CD4-positive, alpha-beta T cell treated with Interferon gamma for 1 hour (primary cell): ENCODE measurements around the gene DDN.

Experiments used
- DNase-seq: peaks from one replicate; pipeline ENCODE4 v3.0.0-alpha.2; 2020

Gene DDN

DNA sequence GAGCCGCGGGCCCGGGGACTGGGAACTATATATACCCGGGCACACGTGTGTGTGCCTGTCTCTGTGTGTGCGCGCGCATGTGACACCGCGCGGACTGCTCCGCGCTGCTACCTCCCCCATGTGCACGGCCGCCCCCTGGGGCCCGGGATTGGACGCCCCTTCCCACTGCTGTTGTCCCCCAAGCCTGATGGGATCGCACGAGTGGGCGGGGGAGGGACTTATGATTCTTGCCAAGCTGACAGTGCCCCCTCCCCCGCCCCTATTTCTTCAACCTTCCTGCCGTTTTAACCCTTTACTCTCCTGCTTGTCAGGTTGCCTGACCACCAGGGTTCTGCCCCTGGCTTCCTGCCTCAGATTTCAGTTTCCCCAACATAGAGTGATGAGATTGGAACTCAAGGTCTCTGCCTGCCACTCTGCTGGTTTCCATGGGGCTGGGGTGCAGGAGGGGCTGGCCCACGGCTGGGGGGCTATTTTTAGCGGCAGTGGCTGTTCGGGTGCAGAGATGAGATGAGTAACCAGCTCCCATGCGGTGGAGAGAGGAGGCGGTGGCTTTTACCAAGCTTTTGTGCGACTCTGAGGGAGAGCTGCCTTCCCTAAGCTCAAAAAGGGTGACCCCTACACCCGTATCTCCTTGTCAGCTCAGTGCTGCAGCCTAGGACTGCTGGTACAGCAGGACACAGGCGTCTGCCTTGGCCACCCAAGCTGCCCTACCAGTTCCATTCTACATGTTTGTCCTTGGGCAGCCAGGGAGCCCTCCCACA lies at the start of gene DDN:
Gene DDN, minus strand, starts transcription at position 5 of the 761 bp plus-strand sequence. CDS start 88 bp downstream, outside the sequence.
- DNase-seq = peak; percentile 51

GRCh38 chr12:49048953-49049352 lies 49.8 kb upstream of the DDN start:
- DNase-seq = no peak

GRCh38 chr12:49046129-49046895 lies 47.1 kb upstream of the DDN start:
- DNase-seq = no peak

DNA sequence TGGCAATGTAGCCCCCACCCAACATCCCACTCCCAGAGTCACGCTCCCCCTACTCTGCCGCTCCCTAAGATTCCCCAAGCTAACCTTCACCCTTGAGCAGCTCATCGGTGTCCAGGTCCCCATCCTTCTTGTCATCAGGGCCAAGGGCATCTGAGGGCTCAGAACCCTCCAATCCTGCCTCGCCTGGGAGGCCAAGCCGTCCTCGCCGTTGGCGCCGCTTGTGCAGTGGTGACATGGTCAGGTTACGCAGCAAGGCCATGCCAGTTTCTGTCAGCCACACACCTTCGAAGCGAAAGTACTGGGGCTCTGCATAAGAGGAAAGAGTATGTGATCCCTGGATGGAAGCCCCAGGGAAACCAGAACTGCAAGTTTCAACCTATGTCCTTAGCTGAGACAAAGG lies 45.5 kb upstream of the DDN start:
- DNase-seq = no peak

DNA sequence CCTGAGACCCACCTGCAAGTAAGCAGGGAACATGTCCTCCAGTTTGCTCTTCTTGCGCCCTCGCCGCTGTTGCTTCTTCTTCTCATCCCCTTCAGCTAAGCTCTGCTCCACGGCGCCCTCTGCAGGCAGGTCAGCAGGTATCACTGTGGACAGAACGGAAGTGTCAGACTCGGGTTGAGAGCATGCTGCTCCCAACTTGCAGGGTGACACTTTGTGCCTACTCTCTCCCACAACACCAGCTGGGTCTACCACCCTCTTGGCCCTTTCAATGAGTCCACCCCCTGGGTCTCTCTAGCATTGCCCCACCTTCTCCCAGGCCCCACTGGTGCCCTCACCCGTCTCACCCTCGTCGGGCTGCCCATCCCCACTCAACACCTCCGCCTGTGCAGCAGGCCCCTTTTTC lies 44.7 kb upstream of the DDN start:
- DNase-seq = peak; percentile 75

DNA sequence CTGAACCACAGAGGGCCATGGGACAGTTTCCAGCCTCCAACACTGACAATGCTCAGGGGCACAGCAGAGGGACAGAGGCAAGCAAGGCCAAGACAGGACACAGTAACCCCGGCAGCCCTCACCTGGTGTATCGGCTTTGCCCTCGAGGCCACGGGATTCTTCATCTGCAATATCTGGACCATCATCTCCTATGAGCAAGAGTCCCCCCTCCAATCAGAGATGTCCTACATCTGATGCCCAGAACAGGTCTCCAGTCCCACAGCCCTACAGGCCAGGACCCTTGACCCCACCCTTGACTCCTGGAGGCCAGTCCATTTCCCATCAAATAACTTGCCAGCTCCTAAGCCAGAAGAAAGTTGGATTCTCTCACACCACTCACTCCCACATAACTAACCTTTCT lies 44.1 kb upstream of the DDN start:
- DNase-seq = no peak

DNA sequence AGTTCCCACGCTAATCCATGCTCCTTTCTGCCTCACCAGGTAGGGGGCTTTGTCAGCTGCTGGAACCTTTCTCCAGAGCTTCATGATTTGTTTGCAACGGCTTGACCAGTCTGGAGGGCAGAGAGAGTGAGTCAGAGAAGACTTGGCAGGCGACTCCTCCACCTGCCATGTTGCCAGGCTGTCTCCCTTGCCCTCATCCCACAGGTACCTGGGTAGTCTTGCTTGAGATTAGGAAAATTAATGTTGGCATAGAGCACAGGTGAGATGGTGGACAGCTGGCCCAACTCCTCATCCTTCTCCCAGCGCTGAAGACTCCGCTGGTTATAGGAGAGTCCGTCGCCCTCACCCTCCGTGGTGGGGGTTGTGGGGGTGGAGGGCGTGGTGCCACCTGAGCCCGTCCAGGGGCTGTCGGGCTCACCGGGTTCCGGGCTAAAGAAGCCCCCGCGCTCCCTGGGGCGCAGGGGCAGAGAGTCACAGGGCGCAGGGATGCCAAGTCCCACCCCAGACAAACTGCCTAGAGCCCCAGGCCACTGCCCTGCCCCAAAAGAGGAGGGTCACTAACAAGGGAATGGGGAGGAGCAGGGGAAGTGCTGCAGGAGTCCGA lies 42.8 kb upstream of the DDN start:
- no peak for DNase-seq

GRCh38 chr12:49041036-49041880 lies 42.1 kb upstream of the DDN start:
- DNase-seq = no peak

- no peak for DNase-seq
Measured at GRCh38 chr12:49040364-49040855, 41.2 kb upstream of the DDN start.

GRCh38 chr12:49039421-49040363 lies 40.5 kb upstream of the DDN start:
- DNase-seq = no peak

- DNase-seq = no peak
Measured at GRCh38 chr12:49038291-49038955, 39.2 kb upstream of the DDN start.

GRCh38 chr12:49037947-49038237 lies 38.7 kb upstream of the DDN start:
- no peak for DNase-seq

- no peak for DNase-seq
Measured at GRCh38 chr12:49037111-49037946, 38.2 kb upstream of the DDN start.

DNA sequence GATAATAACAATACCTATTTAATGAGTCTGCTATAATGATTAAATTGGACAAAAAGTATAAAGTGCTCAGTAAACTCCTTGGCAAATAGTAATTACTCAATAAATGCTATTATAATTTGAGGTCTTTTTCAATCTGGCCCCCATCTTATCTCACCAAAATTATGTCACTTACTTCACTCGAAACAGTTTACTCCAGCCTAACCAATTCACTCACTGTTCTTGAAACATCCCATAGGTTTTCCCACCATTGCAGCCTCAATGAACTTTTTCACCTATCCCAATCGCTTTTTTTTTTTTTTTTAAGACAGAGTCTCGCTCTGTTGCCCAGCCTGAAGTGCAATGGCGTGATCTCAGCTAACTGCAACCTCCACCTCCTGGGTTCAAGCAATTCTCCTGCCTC lies 36.9 kb upstream of the DDN start:
- no peak for DNase-seq

- DNase-seq = no peak
Measured at GRCh38 chr12:49034286-49034622, 35.1 kb upstream of the DDN start.

DNA sequence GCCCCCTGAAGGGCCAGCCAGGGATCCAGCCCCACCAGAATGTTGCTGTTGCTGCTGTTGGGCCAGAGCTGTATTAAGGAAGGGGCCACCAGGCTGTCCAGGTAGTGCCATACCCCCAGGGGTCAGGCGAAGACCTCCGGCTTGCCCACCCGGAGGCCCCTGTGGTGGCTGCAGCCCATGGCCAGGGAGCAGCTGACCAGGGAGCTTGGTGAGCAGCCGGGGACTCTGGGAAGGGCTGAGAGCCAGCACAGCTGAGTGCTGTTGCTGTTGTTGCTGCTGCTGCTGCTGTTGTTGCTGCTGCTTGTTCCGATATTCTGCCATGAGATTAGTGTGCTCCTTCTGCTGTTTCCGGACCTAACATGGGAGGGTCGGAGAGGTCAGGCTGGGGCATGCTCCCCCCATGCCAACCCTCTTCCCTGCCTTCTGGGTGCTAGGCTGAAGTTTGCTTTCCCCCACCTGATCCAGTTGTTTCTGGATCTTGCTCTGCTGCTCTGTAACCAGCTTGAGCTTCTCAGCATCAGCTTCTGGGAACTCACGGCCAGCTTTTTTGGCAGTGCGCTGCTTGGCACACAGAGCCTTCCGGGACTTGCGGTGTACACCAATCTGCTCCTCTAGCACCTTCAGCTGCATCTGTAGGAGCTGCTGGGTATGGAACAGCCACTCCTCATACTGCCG lies 34.6 kb upstream of the DDN start:
- DNase-seq = no peak

- DNase-seq = no peak
Measured at GRCh38 chr12:49032679-49033447, 33.7 kb upstream of the DDN start.

DNA sequence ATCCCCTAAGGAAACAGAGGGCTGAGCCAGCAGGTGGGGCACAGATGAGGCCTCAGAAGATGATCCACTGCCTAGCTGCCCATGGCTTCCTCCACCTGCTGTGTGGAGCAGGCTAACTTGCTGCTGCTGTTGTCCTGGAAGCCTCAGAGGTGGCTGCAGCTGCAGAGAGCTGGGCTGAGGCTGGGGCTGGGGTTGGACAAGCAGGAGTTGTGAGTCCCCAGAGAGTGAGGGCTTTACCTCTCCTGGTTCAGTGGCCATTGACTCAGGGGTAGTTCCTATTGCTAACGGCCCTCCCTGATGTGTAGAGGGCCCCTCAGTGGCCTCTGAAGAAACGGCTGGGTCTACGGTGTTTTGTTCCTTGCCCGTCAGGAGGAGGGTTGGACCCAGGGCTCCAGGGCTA lies 33.1 kb upstream of the DDN start:
- no peak for DNase-seq

- no peak for DNase-seq
Measured at GRCh38 chr12:49031573-49032161, 32.5 kb upstream of the DDN start.
